GM18951 (cell line): Measurements from ENCODE around the gene SETDB1.

Experiments
- POLR2A ChIP-seq: IDR thresholded peaks from 4 replicates; pipeline ENCODE4 v1.6.1; 2011; ENCODE audit warnings: mild to moderate bottlenecking; ENCODE audit not compliant: insufficient read length, insufficient read depth; ENCODE audit errors: extremely low read depth
- in situ Hi-C: fragments of 300-500 bp; cut with MboI; formaldehyde crosslinking; loops from one replicate; pipeline ENCODE4 v1.12.0; 2022; ENCODE audit warnings: low sequenced_read_pairs, mixed read lengths, inconsistent platforms; ENCODE audit not compliant: unreplicated experiment

SETDB1 gene

GRCh38 chr1:150994248-150994647 lies 68.1 kb downstream of the SETDB1 start:
- TF ChIP-seq POLR2A, result no peak

GRCh38 chr1:150995460-150995859 lies 69.3 kb downstream of the SETDB1 start:
- no peak for TF ChIP-seq POLR2A
- in situ Hi-C loops, result loop anchor here (10.0 kb wide), 1 partner anchor 741 kb away; the partner anchor contains the start of gene CA14

More at GRCh38 chr1:150994248-150994647, 68.1 kb downstream of the SETDB1 start:
- in situ Hi-C loops, result loop anchor here (10.0 kb wide), 1 partner anchor 739 kb away; the partner anchor contains the start of gene CA14

- in situ Hi-C loops, result loop anchor here (10.0 kb wide), 1 partner anchor 741 kb away; the partner anchor contains the start of gene CA14
- no peak for TF ChIP-seq POLR2A
Measured at GRCh38 chr1:150995896-150996295, 69.7 kb downstream of the SETDB1 start.

- no peak for TF ChIP-seq POLR2A
- in situ Hi-C loops, result loop anchor here (10.0 kb wide), 1 partner anchor 742 kb away; the partner anchor contains the start of gene CA14
Measured at GRCh38 chr1:150997126-150997872, 71.1 kb downstream of the SETDB1 start.

- TF ChIP-seq POLR2A, result no peak
- in situ Hi-C loops, result loop anchor here (10.0 kb wide), 1 partner anchor 743 kb away; the partner anchor contains the start of gene CA14
Measured at GRCh38 chr1:150997949-150998348, 71.8 kb downstream of the SETDB1 start.

- in situ Hi-C loops, result loop anchor here (10.0 kb wide), 1 partner anchor 744 kb away; the partner anchor contains the start of gene CA14
- TF ChIP-seq POLR2A, result no peak
Measured at GRCh38 chr1:150999051-150999674, 73.0 kb downstream of the SETDB1 start.

- in situ Hi-C loops, result loop anchor here (10.0 kb wide), 1 partner anchor 745 kb away; the partner anchor contains the start of gene CA14
Measured at GRCh38 chr1:150999926-151000325, 73.8 kb downstream of the SETDB1 start.

DNA sequence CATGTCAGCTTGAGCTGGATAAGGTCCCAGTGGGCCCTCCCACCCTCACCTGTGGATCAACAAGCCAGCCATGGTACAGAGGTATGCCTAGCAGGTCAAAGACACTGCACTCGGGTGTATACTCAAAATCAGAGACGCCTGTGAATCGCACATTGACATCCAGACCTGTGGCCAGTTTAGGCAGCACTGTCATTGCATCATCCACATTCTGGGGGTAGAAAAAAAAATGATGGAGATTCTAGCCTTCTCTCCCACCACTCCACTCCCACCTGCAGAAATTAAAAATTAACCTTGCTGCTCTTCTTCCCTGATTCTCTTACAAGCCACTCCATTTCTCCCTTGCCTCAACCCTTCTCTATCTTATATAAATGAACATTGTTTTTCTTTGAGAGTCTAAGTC lies 74.2 kb downstream of the SETDB1 start:
- in situ Hi-C loops, result no loop called here
- no peak for TF ChIP-seq POLR2A

More at GRCh38 chr1:150999926-151000325, 73.8 kb downstream of the SETDB1 start:
- no peak for TF ChIP-seq POLR2A

GRCh38 chr1:151001602-151002001 lies 75.4 kb downstream of the SETDB1 start:
- TF ChIP-seq POLR2A, result no peak
- in situ Hi-C loops, result no loop called here

DNA sequence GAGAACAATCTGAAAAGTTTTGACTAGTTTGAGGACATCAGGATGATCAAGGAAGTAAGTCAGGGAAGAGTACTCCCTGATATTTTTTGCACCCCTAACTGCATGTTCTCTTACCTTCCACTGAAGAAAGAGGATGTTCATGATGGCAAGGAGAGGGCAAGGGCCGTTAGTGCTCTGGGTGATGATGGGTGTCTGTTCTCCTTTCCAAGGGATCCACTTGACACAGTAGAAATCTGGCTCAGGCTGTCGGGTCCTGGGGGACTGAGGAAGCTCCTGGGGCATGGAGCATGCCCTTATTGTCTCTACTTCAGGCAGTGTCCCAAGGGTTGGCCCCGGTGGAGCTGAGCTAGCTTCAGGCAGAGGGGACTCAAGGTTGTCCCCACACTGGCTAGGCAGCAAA lies 75.9 kb downstream of the SETDB1 start:
- in situ Hi-C loops, result no loop called here

GRCh38 chr1:151002611-151003010 lies 76.4 kb downstream of the SETDB1 start:
- TF ChIP-seq POLR2A, result no peak
- in situ Hi-C loops, result no loop called here

More for the DNA sequence above, 75.9 kb downstream of the SETDB1 start:
- no peak for TF ChIP-seq POLR2A

DNA sequence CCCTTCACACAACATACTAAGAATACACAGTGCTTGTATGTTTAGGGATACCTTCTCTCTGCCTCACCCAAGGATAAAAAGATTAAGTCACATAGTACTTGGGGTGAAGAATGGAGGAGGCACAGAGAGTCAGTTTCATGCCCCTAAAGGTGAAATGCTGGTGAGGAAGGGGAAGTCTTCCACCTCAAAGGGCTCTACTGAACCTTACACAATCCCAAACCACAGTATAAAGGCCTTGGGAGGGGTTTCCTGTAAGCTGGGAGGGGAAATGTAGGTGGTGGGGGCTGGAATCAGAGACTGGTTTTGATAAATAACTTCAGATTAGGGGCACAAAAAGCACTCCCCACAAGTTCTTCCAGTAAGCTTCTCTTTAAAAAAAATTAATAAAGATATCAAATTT lies 77.0 kb downstream of the SETDB1 start:
- in situ Hi-C loops, result no loop called here
- no peak for TF ChIP-seq POLR2A

GRCh38 chr1:151005729-151006319 lies 79.7 kb downstream of the SETDB1 start:
- in situ Hi-C loops, result no loop called here
- TF ChIP-seq POLR2A, result no peak
